OCI-LY1 (cell line): ENCODE results near the gene MMP14.
"Not testable (repeated sequence)": the region's sequence is repeated elsewhere in the genome, so short reads cannot be mapped to it uniquely, and the experiment has no call there.

Experiments
- H2AFZ ChIP-seq: fragments of 200-600 bp; sonication (generic), shearing (Covaris generic); 2 replicates; pipeline ENCODE4 v1.6.0; 2014; ENCODE audit warnings: antibody characterized with exemption, mild to moderate bottlenecking, low read length
- H3F3A ChIP-seq: fragments of 200-600 bp; sonication (generic), shearing (Covaris generic); 2 replicates; pipeline ENCODE4 v1.6.0; 2014; ENCODE audit warnings: mild to moderate bottlenecking, antibody characterized with exemption, low read length, moderate library complexity; ENCODE audit not compliant: insufficient read depth
- H3K27ac ChIP-seq: fragments of 200-600 bp; sonication (generic); 2 replicates; pipeline ENCODE4 v1.5.1; 2014; ENCODE audit warnings: low read length, mixed run types, mild to moderate bottlenecking, low read depth; ENCODE audit not compliant: poor library complexity, severe bottlenecking
- H3K27me3 ChIP-seq: fragments of 200-600 bp; sonication (generic); 2 replicates; pipeline ENCODE4 v1.6.0; 2014; ENCODE audit warnings: antibody characterized with exemption, mild to moderate bottlenecking, low read length, moderate library complexity; ENCODE audit not compliant: insufficient read depth
- H3K36me3 ChIP-seq: fragments of 200-600 bp; sonication (generic); 2 replicates; pipeline ENCODE4 v1.6.1; 2014; ENCODE audit warnings: mild to moderate bottlenecking, antibody characterized with exemption, low read length, moderate library complexity, mixed read lengths; ENCODE audit not compliant: insufficient read depth
- H3K4me1 ChIP-seq: fragments of 200-600 bp; sonication (generic); 2 replicates; pipeline ENCODE4 v1.5.1; 2014; ENCODE audit warnings: mild to moderate bottlenecking, low read length, moderate library complexity; ENCODE audit not compliant: insufficient read depth, severe bottlenecking
- H3K4me2 ChIP-seq: fragments of 200-600 bp; sonication (generic), shearing (Covaris generic); 2 replicates; pipeline ENCODE4 v1.6.1; 2014; ENCODE audit warnings: low read length
- H3K4me3 ChIP-seq: fragments of 200-600 bp; sonication (generic); 2 replicates; pipeline ENCODE4 v1.5.1; 2014; ENCODE audit warnings: low read length, low read depth, mild to moderate bottlenecking, mixed read lengths; ENCODE audit not compliant: poor library complexity, severe bottlenecking
- H3K79me2 ChIP-seq: fragments of 200-600 bp; shearing (Covaris generic); 2 replicates; pipeline ENCODE4 v1.6.1; 2016; ENCODE audit warnings: mixed run types, low read length, mixed read lengths; ENCODE audit not compliant: insufficient read depth
- H3K9ac ChIP-seq: fragments of 200-600 bp; sonication (generic), shearing (Covaris generic); 2 replicates; pipeline ENCODE4 v1.6.1; 2014; ENCODE audit warnings: mild to moderate bottlenecking, low read length, mixed read lengths
- H3K9me2 ChIP-seq: fragments of 200-600 bp; sonication (generic), shearing (Covaris generic); 2 replicates; pipeline ENCODE4 v1.6.1; 2014; ENCODE audit warnings: low read depth, mild to moderate bottlenecking, low read length, mixed read lengths
- H3K9me3 ChIP-seq: fragments of 200-600 bp; shearing (Covaris generic); 2 replicates; pipeline ENCODE4 v1.6.1; 2014; ENCODE audit warnings: low read length, mixed read lengths
- H4K20me1 ChIP-seq: fragments of 200-600 bp; sonication (generic), shearing (Covaris generic); 2 replicates; pipeline ENCODE4 v1.6.0; 2016; ENCODE audit warnings: mild to moderate bottlenecking, low read length; ENCODE audit not compliant: insufficient read depth
- CTCF ChIP-seq: fragments of 200-600 bp; sonication (generic), shearing (Covaris generic); IDR thresholded peaks from 2 replicates; pipeline ENCODE4 v1.5.1; 2017; ENCODE audit warnings: mild to moderate bottlenecking, antibody characterized with exemption, low read length, moderate library complexity, mixed read lengths
- EZH2 ChIP-seq: fragments of 200-600 bp; sonication (generic), shearing (Covaris generic); IDR thresholded peaks from 2 replicates; pipeline ENCODE4 v1.8.0; 2017; ENCODE audit warnings: borderline replicate concordance, mixed run types, mild to moderate bottlenecking, antibody characterized with exemption, low read length, moderate library complexity, mixed read lengths

Gene MMP14

GRCh38 chr14:22856428-22856827 lies 20.0 kb downstream of the MMP14 start:
- Histone ChIP-seq H4K20me1 (no peaks in the 10 kb centered on the region), H3K27me3 (no peaks in the 10 kb centered on the region), H3F3A (no peaks in the 10 kb centered on the region), H3K9me2 (no peaks in the 10 kb centered on the region), H3K4me2 (no peak overlapping the region), H3K9me3 (peaks cover 3% of the 10 kb centered on the region; the same call in 1 of the 2 replicates), H3K4me3 (no peak overlapping the region), H3K79me2 (no peaks in the 10 kb centered on the region), H3K4me1 (peaks cover 4% of the 10 kb centered on the region), H3K27ac (no peak overlapping the region), H3K36me3 (no peaks in the 10 kb centered on the region), H2AFZ (no peak overlapping the region), H3K9ac (no peak overlapping the region)
- TF ChIP-seq CTCF (no peak), EZH2 (no peak)

GRCh38 chr14:22860377-22860776 lies 24.0 kb downstream of the MMP14 start:
- H3K79me2 ChIP-seq, H3K27me3 ChIP-seq: not testable (repeated sequence)

GRCh38 chr14:22861651-22862050 lies 25.3 kb downstream of the MMP14 start:
- Histone ChIP-seq H3K9ac (no peak overlapping the region), H3K27me3 (no peaks in the 10 kb centered on the region), H3K4me2 (no peak overlapping the region), H3K27ac (no peak overlapping the region), H3K36me3 (no peaks in the 10 kb centered on the region; the same call in 1 of the 2 replicates), H3K79me2 (no peaks in the 10 kb centered on the region), H3K4me3 (no peak overlapping the region), H3F3A (no peaks in the 10 kb centered on the region), H3K9me2 (no peaks in the 10 kb centered on the region), H3K9me3 (peaks cover 8% of the 10 kb centered on the region), H3K4me1 (no peaks in the 10 kb centered on the region), H4K20me1 (no peaks in the 10 kb centered on the region), H2AFZ (no peak overlapping the region)
- no peak for TF ChIP-seq EZH2
- no peak for TF ChIP-seq CTCF

More at GRCh38 chr14:22860377-22860776, 24.0 kb downstream of the MMP14 start:
- H3K36me3 ChIP-seq, H3K4me3 ChIP-seq, H3K4me2 ChIP-seq, H3F3A ChIP-seq, H4K20me1 ChIP-seq, H3K9me3 ChIP-seq, H2AFZ ChIP-seq, H3K4me1 ChIP-seq, H3K27ac ChIP-seq, H3K9me2 ChIP-seq, H3K9ac ChIP-seq: not testable (repeated sequence)

- no peak overlapping the region for H2AFZ ChIP-seq
- H3K4me2 ChIP-seq = no peak overlapping the region
- no peak overlapping the region for H3K27ac ChIP-seq
- no peaks in the 10 kb centered on the region for H3F3A ChIP-seq
- H3K9me3 ChIP-seq = peaks cover 6% of the 10 kb centered on the region
- no peaks in the 10 kb centered on the region for H3K9me2 ChIP-seq
- H3K4me1 ChIP-seq = peaks cover 2% of the 10 kb centered on the region
- no peak overlapping the region for H3K4me3 ChIP-seq
- no peaks in the 10 kb centered on the region for H3K79me2 ChIP-seq
- TF ChIP-seq CTCF = no peak
- no peak for TF ChIP-seq EZH2
- no peaks in the 10 kb centered on the region; the same call in 1 of the 2 replicates for H3K36me3 ChIP-seq
- no peaks in the 10 kb centered on the region for H4K20me1 ChIP-seq
- H3K9ac ChIP-seq = no peak overlapping the region
- H3K27me3 ChIP-seq = no peaks in the 10 kb centered on the region
Observed at GRCh38 chr14:22864979-22865378, 28.6 kb downstream of the MMP14 start.
